ENCODE results near the gene NSUN4. TPM values are rescaled to one million over a fixed set of nuclear protein-coding genes. Genes with fewer than 3 reads are reported as not detected.
A peak's percentile ranks its signal among the peaks of the same experiment; 100 is the strongest.

The NSUN4 gene
- total and polyA plus RNA-seq, 2 of the 13 experiments (the other 11 are each of a cell fraction or from before 2014, with no cell fraction given) = 21.5 to 23.5 TPM

- TF ChIP-seq RXRB (CRISPR knock-in tag; IDR thresholded peaks at IDR 0.05; ENCODE audit: borderline replicate concordance) = peak; percentile 46; the same call in 1 of the 2 replicates
- TF ChIP-seq BHLHE40 (IDR thresholded peaks at IDR 0.05; ENCODE audit: low read length) = no peak
- no peak for TF ChIP-seq KMT2A (CRISPR knock-in tag; IDR thresholded peaks at IDR 0.05)
- TF ChIP-seq ZNF639 (CRISPR knock-in tag; conservative IDR thresholded peaks at IDR 0.05) = no peak
- no peak for TF ChIP-seq ZNF142 (CRISPR knock-in tag; IDR thresholded peaks at IDR 0.05)
- TF ChIP-seq ELF3 (CRISPR knock-in tag; IDR thresholded peaks at IDR 0.05) = peak; percentile 78
- TF ChIP-seq ZNF550 (CRISPR knock-in tag; IDR thresholded peaks at IDR 0.05; ENCODE audit: borderline replicate concordance) = no peak
- no peak for TF ChIP-seq FOXA1 (IDR thresholded peaks at IDR 0.05)
- peak; percentile 50; the same call in 1 of the 2 replicates for TF ChIP-seq FOXA1 (CRISPR knock-in tag; IDR thresholded peaks at IDR 0.05)
- no peak for TF ChIP-seq ZNF296 (CRISPR knock-in tag; conservative IDR thresholded peaks at IDR 0.05)
- no peak for TF ChIP-seq SOX13 (IDR thresholded peaks at IDR 0.05)
- no peak for TF ChIP-seq SOX13 (CRISPR knock-in tag; conservative IDR thresholded peaks at IDR 0.05 in 1 of 2, IDR thresholded peaks at IDR 0.05 in 1 of 2)
- TF ChIP-seq ZNF777 (CRISPR knock-in tag; IDR thresholded peaks at IDR 0.05) = no peak
- no peak for TF ChIP-seq HCFC1 (IDR thresholded peaks at IDR 0.05; ENCODE audit: low read depth, low read length)
- TF ChIP-seq MAFG (CRISPR knock-in tag; IDR thresholded peaks at IDR 0.05) = no peak
- no peak for TF ChIP-seq SRSF9 (IDR thresholded peaks at IDR 0.05; ENCODE audit: borderline replicate concordance, insufficient read depth, low read depth, low read length, poor library complexity, severe bottlenecking)
- TF ChIP-seq ZFP62 (CRISPR knock-in tag; IDR thresholded peaks at IDR 0.05) = no peak
- no peak for TF ChIP-seq STAT6 (CRISPR knock-in tag; IDR thresholded peaks at IDR 0.05; ENCODE audit: borderline replicate concordance)
- TF ChIP-seq GATAD2A (CRISPR knock-in tag; IDR thresholded peaks at IDR 0.05) = no peak
- no peak for TF ChIP-seq NR2F6 (IDR thresholded peaks at IDR 0.05)
- 0 out of 2 replicates have a peak, but pooled peaks have one; percentile 26 for TF ChIP-seq NR2F6 (CRISPR knock-in tag; IDR thresholded peaks at IDR 0.05)
Observed at GRCh38 chr1:46333300-46334029, 7.1 kb upstream of the NSUN4 start (continued).

Measured in HepG2 (cell line).